Type B pancreatic cell (in vitro differentiated cells): ENCODE data around the gene CERS6. TPM values are rescaled to one million over a fixed set of nuclear protein-coding genes. Genes with fewer than 3 reads are reported as not detected.
"Not testable (repeated sequence)": the region's sequence is repeated elsewhere in the genome, so short reads cannot be mapped to it uniquely, and the experiment has no call there.

Source experiments
- DNase-seq: peaks from one replicate; pipeline ENCODE4 v3.0.0; 2021; ENCODE audit warnings: mixed read lengths; ENCODE audit not compliant: unreplicated experiment; ENCODE audit errors: extremely low spot score
- H3K27ac Mint-ChIP-seq: 2 replicates; pipeline ENCODE4 v1.8.0; 2021; ENCODE audit warnings: mild to moderate bottlenecking, mixed read lengths
- H3K27me3 Mint-ChIP-seq: 2 replicates; pipeline ENCODE4 v1.8.0; 2021; ENCODE audit warnings: mixed read lengths
- H3K36me3 Mint-ChIP-seq: 2 replicates; pipeline ENCODE4 v1.8.0; 2021; ENCODE audit warnings: mixed read lengths
- H3K4me1 Mint-ChIP-seq: one replicate; pipeline ENCODE4 v1.8.0; 2021; ENCODE audit warnings: mixed read lengths; ENCODE audit not compliant: unreplicated experiment
- H3K4me3 Mint-ChIP-seq: 2 replicates; pipeline ENCODE4 v1.8.0; 2021; ENCODE audit warnings: mild to moderate bottlenecking, mixed read lengths
- H3K9me3 Mint-ChIP-seq: 2 replicates; pipeline ENCODE4 v1.8.0; 2021; ENCODE audit warnings: mixed read lengths
- long read RNA-seq: library from polyadenylated mRNA; unstranded; transcript quantifications from one replicate; pipeline ENCODE4 v2.0.0, GENCODE V29; 2020
- total RNA-seq: library from RNA; stranded (reverse); gene quantifications from 2 replicates; pipeline ENCODE4 v1.2.1, GENCODE V29; 2021; ENCODE audit warnings: low replicate concordance
- TF ChIP-seq, protein P1 (sequence below): fragments of 200-600 bp; sonication (generic); conservative IDR thresholded peaks from 2 replicates; pipeline ENCODE4 v1.5.0; 2021; ENCODE audit warnings: antibody characterized with exemption, mild to moderate bottlenecking

CERS6 gene
- 36.9 and 43.0 TPM in 2 replicates for total RNA-seq
- long read RNA-seq, full-length matches to known transcripts, result 1 of 21 reads
- long read RNA-seq, partial matches to known transcripts, result 1 of 21 reads
- long read RNA-seq, other reads (novel, unspliced or antisense), result 19 of 21 reads

DNA sequence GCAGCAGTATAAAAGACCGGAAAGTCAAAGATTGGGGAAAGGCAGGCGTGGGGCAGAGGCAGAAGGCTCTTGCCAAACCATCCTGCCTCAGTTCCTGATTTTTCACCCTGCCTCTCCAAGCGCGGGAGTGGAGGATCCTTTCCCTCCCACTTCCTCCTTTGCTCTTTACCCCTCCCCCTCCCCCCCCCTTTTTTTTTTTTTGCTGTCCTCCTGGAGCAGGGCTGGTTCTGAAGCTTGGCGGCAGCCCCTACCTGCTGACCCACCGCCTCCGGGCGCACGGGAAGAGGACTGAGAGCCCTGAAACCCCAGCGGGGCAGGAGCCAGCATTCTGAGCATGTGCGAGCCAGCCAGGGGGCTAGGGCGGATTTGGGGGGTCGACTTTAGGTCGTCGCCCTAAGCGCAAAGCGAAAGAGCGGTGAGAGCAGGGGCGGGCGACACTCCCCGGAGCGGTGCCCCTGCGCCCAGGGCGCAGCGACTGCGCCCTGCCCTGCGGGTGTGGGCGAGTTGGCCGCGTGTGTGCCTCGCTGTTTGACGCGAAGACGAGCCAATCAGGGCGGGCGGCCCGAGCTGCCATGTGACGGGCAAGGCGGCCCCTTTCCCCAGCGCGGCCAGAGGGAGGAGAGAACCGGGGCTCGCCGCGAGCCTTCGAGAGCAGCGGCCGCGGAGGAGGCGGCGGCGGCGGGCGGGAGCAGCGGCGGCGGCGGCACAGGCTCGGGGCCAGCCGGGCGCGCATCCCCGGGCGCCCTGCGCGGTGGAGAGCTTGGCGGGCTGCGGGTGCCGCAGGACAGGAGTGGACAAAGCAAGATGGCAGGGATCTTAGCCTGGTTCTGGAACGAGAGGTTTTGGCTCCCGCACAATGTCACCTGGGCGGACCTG lies at the start of gene CERS6:
CERS6 (plus strand) TSS at position 628 of the 876 bp plus-strand sequence; CDS start at position 805, 177 bp downstream.
- TF ChIP-seq, protein P1, sequence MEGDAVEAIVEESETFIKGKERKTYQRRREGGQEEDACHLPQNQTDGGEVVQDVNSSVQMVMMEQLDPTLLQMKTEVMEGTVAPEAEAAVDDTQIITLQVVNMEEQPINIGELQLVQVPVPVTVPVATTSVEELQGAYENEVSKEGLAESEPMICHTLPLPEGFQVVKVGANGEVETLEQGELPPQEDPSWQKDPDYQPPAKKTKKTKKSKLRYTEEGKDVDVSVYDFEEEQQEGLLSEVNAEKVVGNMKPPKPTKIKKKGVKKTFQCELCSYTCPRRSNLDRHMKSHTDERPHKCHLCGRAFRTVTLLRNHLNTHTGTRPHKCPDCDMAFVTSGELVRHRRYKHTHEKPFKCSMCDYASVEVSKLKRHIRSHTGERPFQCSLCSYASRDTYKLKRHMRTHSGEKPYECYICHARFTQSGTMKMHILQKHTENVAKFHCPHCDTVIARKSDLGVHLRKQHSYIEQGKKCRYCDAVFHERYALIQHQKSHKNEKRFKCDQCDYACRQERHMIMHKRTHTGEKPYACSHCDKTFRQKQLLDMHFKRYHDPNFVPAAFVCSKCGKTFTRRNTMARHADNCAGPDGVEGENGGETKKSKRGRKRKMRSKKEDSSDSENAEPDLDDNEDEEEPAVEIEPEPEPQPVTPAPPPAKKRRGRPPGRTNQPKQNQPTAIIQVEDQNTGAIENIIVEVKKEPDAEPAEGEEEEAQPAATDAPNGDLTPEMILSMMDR, result no peak
- Mint-ChIP-seq H3K9me3 (no peaks in the 10 kb centered on the region), H3K4me1 (peaks cover 18% of the 10 kb centered on the region), H3K36me3 (peaks cover 3% of the 10 kb centered on the region), H3K27ac (peak within 1 kb of the TSS; percentile 89), H3K4me3 (no peak within 1 kb of the TSS), H3K27me3 (no peaks in the 10 kb centered on the region)
- DNase-seq, result peak; percentile 93

- H3K36me3 Mint-ChIP-seq, result not testable (repeated sequence)
- H3K9me3 Mint-ChIP-seq, result peaks cover 29% of the 10 kb centered on the region
Measured at GRCh38 chr2:168412301-168412700, 43.8 kb upstream of the CERS6 start.

DNA sequence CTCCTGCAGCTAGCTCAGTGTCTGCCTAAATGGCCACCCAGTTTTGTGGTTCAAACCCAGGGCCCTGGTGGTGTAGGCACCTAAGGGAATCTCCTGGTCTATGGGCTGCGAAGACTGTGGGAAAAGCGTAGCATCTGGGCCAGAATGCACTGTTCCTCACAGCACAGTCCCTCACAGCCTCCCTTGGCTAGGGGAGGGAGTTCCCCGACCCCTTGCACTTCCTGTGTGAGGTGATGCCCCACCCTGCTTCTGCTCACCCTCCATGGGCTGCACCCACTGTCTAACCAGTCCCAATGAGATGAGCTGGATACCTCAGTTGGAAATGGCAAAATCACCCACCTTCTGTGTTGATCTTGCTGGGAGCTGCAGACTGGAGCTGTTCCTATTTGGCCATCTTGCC lies 43.0 kb upstream of the CERS6 start:
- H3K36me3 Mint-ChIP-seq, DNase-seq, H3K27ac Mint-ChIP-seq, H3K4me3 Mint-ChIP-seq, H3K27me3 Mint-ChIP-seq, H3K4me1 Mint-ChIP-seq: not testable (repeated sequence)
- H3K9me3 Mint-ChIP-seq, result peaks cover 21% of the 10 kb centered on the region

More at GRCh38 chr2:168412301-168412700, 43.8 kb upstream of the CERS6 start:
- not testable (repeated sequence) for H3K4me1 Mint-ChIP-seq, DNase-seq, H3K27ac Mint-ChIP-seq, H3K4me3 Mint-ChIP-seq, H3K27me3 Mint-ChIP-seq

DNA sequence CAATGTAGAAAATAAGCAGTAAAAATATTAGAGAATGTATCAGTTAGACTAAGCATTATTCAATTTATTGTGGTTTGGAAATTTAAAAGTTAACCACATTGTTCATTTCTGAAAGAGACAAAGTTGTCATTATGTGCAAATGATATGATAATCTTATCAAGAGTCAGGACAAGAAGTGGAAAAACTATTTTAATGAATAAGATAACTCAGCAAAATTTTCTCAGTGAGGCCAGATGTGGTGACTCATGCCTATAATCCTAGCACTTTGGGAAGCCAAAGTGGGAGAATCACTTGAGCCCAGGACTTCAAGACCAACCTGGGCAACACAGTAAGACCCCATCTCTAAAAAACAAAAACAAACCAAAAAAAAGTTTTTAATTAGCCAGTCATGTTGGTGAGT lies 39.5 kb upstream of the CERS6 start:
- H3K4me3 Mint-ChIP-seq, result no peak overlapping the region
- H3K27me3 Mint-ChIP-seq, result peaks cover 4% of the 10 kb centered on the region
- H3K4me1 Mint-ChIP-seq, result no peaks in the 10 kb centered on the region
- no peak overlapping the region for H3K27ac Mint-ChIP-seq
- peaks cover 19% of the 10 kb centered on the region for H3K9me3 Mint-ChIP-seq
- H3K36me3 Mint-ChIP-seq, result peaks cover 5% of the 10 kb centered on the region
- no peak for DNase-seq
- TF ChIP-seq, protein P1, result no peak

- Mint-ChIP-seq H3K36me3 (no peaks in the 10 kb centered on the region), H3K27ac (no peak overlapping the region), H3K4me3 (no peak overlapping the region), H3K4me1 (peaks cover 8% of the 10 kb centered on the region), H3K27me3 (peaks cover 7% of the 10 kb centered on the region), H3K9me3 (no peaks in the 10 kb centered on the region)
- TF ChIP-seq, protein P1, result no peak
- DNase-seq, result no peak
Measured at GRCh38 chr2:168422584-168422983, 33.5 kb upstream of the CERS6 start.

- Mint-ChIP-seq H3K36me3 (no peaks in the 10 kb centered on the region), H3K4me3 (no peak overlapping the region), H3K27me3 (peaks cover 13% of the 10 kb centered on the region), H3K4me1 (peaks cover 8% of the 10 kb centered on the region), H3K27ac (no peak overlapping the region), H3K9me3 (no peaks in the 10 kb centered on the region)
- no peak for DNase-seq
- TF ChIP-seq, protein P1, result no peak
Measured at GRCh38 chr2:168424112-168424951, 31.7 kb upstream of the CERS6 start.
